RPMI7951 (cell line): ENCODE results near the gene DMAC2. TPM values are rescaled to one million over a fixed set of nuclear protein-coding genes. Genes with fewer than 3 reads are reported as not detected.
"Not testable (repeated sequence)": the region's sequence is repeated elsewhere in the genome, so short reads cannot be mapped to it uniquely, and the experiment has no call there.

Source experiments
- DNase-seq: peaks from one replicate; pipeline ENCODE4 v3.0.0-alpha.2; 2012; ENCODE audit warnings: low read depth
- total RNA-seq: library from RNA; depleted of rRNA; stranded (reverse); fragments of >200 nt; shearing (Covaris generic); gene quantifications from 2 replicates; pipeline ENCODE4 v1.2.3, GENCODE V29; 2014; rRNA removed

DMAC2 gene
- total RNA-seq, 1 experiment from 2014 or later: 66.4 TPM

DNA sequence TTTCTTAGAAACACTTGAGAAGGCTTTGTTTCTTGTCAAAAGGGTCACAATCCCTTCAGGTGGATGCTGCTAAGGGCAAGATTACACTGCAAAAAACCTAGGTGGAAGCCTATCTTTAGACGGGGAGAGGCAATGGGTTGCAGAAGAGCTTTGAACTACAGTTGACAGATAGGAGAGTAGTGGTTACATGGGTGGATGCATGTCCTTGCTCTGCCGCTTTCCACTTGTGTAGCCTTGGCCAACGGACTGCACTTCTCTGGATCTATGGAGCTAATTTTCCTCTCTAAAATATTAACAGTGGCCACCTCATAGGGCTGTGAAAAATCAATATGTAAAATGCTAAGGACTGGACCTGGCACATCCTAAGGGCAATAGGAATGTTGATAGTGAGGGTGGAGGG lies 41.1 kb downstream of the DMAC2 start:
- DNase-seq: no peak

DNA sequence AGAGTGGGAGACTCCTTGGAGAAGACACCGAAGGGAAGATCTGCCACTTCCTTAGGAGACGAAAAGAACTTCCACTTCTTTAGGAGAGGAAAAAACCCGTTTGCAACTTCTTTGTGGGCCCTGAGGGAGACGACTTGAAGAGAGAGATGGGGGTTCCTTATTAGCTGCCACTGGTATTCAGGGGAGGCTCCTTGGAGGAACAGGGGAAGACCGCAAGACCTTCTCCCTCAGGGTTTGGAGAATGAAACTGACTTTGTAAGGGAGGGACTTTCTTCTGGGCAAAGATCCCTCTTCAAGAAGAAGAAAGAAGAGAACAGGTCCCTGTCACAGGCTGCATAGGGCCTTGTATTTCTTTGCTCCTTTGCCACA lies 41.7 kb downstream of the DMAC2 start:
- DNase-seq: no peak

DNA sequence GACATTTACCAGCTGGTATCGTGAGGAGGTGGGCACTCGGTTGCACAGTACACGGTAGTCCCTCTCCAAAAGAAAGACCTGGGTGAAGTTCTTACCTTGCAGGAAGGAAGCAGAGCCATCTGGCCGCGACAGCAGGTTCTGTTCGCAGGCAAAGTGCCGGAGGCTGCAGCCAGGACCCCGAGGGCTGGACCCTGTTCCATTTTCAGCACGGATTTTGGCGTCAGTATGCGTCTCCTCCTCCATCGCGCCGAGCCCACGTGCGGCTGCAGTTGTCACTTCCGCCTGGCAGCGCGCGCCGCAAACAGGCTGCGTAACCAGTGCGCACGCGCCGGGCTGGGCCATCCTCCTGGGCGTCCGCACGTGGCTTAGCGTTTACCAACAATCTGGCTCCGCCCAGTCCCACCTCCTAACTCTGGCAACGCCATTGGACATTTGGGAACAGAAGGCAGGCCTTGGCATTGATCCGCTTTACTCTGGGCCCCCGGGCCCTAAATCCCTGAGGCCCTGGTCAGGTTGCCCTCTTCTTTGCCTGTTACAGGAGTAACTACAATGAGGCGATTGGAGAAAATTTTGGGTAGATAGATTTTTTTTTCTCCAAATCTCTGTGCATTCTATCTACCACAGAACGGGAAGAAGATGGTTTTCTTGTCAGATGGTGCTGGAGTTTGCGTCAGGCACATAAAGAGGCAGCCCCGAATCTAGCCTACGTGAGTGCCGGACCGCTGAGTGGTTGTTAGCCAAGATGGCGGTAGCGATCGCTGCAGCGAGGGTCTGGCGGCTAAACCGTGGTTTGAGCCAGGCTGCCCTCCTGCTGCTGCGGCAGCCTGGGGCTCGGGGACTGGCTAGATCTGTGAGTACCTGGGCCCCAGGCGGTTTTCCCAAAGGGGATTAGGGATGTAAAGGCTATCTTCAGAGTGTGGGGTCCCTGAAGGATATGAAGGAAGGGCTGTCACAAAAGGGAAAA lies 42.3 kb downstream of the DMAC2 start, which contains the start of the genes BCKDHA and EXOSC5:
BCKDHA (plus strand) TSS at position 733 of the 964 bp plus-strand sequence; CDS start at position 743, 10 bp downstream.
EXOSC5 (minus strand) TSS at position 274 of the 964 bp plus-strand sequence; CDS start at position 243, 31 bp downstream.
- peak; percentile 100 for DNase-seq

DNA sequence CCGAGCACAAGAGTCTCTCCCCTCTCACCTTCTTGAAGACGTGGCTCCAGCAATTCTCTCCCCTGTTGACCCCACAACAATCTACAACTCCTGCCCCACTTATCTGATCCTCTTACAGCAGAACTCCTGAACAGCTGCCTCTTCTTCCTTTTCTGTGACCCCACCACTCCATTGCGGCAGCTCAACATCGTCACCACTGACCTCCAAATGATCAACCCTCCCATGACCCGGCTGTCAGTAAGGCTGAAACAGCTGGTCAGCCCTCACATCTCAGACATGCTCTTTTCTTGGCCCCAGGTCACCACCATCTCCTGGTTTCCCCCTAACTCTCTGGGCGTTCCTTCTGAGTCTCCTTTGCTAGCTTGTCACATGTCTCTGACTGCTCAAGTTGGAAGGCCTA lies 44.4 kb downstream of the DMAC2 start:
- no peak for DNase-seq

DNA sequence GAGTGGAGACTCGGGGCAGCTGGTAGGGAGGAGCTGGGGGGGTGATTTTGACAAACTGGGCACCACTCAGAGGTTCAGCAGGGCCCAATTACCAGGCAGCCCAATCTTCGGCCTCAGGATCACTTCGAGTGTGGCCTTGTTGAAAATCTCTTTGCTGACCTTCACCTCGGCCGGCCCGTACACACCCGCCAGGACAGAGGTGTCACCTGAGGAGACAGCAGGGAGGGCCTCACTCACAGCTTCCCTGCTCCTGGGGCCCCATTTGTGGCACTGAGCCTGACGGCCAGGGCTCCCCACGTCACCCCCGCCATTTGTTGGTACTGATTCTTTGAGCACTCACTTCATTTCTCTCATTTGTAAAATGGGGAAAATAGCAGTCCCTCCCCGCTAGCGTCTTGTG lies 46.9 kb downstream of the DMAC2 start:
- no peak for DNase-seq

DNA sequence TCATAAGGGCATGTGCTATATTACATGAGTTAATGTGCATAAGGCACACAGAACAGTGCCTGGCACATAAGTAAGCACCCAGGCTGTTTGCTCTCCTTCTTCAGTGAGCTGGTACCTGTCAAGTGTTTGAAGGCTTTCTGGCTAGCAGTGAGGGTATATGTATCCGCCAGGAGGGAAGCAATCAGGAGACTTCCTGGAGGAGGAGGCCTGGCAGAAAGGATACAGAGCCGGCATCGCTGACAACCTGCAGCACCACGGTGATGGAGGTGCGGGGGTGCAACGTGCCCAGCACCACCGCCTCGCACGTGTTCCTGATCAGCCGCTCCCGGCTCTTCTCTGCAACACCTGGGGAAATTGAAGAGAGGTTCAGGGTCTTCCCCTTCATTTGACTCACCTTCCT lies 48.1 kb downstream of the DMAC2 start:
- DNase-seq: no peak

DNA sequence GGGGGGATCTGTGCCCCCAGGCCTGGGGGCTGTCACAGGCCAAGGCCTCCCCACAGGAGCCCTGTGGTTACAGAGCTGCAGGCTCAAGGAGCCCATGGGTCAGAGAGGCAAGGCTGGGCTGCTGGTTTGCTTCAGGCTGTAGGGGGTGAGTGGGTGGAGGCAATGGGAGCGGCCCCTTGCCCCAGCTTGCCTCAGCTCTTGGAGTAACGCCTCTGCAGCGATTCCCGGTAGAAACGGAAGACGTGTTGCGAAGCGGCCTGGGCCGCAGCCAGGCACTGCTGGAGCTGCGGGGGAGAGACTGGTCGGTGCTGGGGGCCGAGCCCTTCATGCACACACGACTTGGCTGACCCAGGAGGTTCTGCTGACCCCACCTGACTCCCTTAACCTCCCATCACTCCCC lies 53.3 kb downstream of the DMAC2 start:
- DNase-seq: no peak

DNA sequence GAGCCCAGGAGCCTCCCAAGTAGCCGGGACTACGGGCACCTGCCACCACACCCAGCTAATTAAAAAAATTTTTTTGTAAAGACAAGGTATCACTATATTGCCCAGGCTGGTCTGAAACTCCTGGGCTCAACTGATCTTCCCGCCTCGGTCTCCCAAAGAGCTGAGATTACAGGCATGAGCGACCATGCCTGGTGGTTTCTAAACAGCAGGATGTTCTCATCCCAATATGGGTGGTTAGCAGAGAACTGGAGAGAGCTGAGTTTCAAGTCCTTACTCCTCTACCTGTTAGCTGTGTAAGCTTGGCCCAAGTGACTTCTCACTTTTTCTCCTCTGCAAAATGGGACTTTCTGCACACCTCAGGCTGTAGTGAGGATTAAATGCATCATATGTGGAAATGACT lies 55.4 kb downstream of the DMAC2 start:
- DNase-seq: no peak

DNA sequence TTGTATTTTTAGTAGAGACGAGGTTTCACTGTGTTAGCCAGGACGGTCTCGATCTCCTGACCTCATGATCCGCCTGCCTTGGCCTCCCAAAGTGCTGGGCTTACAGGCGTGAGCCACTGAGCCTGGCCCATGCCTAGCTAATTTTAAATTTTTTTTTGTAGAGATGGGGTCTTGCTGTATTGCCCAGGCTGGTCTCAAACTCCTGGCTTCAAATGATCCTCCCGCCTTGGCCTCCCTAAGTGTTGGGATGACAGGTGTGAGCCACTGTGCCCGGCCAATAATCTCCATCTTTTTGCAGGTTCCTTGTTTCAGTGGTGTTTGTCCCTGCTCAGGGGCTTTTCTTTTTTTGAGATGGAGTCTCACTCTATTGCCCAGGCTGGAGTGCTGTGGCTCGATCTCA lies 58.2 kb downstream of the DMAC2 start:
- DNase-seq: not testable (repeated sequence)

Other genes starting within 250 kb of the DMAC2 start
- gene CYP2S1, start 246.7 kb downstream of the DMAC2 start, total RNA-seq: 4.4 and 10.3 TPM in 2 replicates
- 140 and 156 TPM in 2 replicates for gene AXL, start 220.7 kb downstream of the DMAC2 start, total RNA-seq
- 101 and 105 TPM in 2 replicates for gene HNRNPUL1, start 175.5 kb downstream of the DMAC2 start, total RNA-seq
- 8.2 and 9.3 TPM in 2 replicates for gene CCDC97, start 129.7 kb downstream of the DMAC2 start, total RNA-seq
- 15.2 and 18.1 TPM in 2 replicates for gene TGFB1, start 86.0 kb downstream of the DMAC2 start, total RNA-seq
- gene B9D2, start 75.8 kb downstream of the DMAC2 start, total RNA-seq: 10.9 and 12.9 TPM in 2 replicates
- gene TMEM91, start 63.4 kb downstream of the DMAC2 start, total RNA-seq: 2.4 and 4.8 TPM in 2 replicates
- 36.8 and 59.3 TPM in 2 replicates for gene EXOSC5, start 42.6 kb downstream of the DMAC2 start, total RNA-seq
- 77.3 and 112 TPM in 2 replicates for gene BCKDHA, start 42.1 kb downstream of the DMAC2 start, total RNA-seq
- not detected in 2 replicates for gene B3GNT8, start 12.5 kb downstream of the DMAC2 start, total RNA-seq
- gene ERICH4, start 3.2 kb upstream of the DMAC2 start, total RNA-seq: not detected in 2 replicates
- not detected in 2 replicates for gene CEACAM21, start 136.3 kb upstream of the DMAC2 start, total RNA-seq
- not detected in 2 replicates for gene CEACAM4, start 187.2 kb upstream of the DMAC2 start, total RNA-seq
- gene CEACAM7, start 248.4 kb upstream of the DMAC2 start, total RNA-seq: not detected in 2 replicates